GM12872 (cell line): ENCODE results near the gene RGS6.

ENCODE experiments used
- CTCF ChIP-seq: IDR thresholded peaks from 3 replicates; pipeline ENCODE4 v1.5.1; 2011; ENCODE audit warnings: low read depth, mild to moderate bottlenecking, low read length, moderate library complexity; ENCODE audit not compliant: insufficient read depth

Gene RGS6

GRCh38 chr14:72404998-72405397 lies 472.8 kb downstream of the RGS6 start:
- TF ChIP-seq CTCF: no peak

GRCh38 chr14:72408020-72408419 lies 475.8 kb downstream of the RGS6 start:
- no peak for TF ChIP-seq CTCF

GRCh38 chr14:72409047-72409446 lies 476.8 kb downstream of the RGS6 start:
- TF ChIP-seq CTCF: no peak

- no peak for TF ChIP-seq CTCF
These were observed 484.0 kb downstream of the RGS6 start for GRCh38 chr14:72416081-72416849.

- TF ChIP-seq CTCF: peak; percentile 43
These were observed 484.7 kb downstream of the RGS6 start for GRCh38 chr14:72416892-72417291.

GRCh38 chr14:72418806-72419205 lies 486.6 kb downstream of the RGS6 start:
- no peak for TF ChIP-seq CTCF

GRCh38 chr14:72419226-72419775 lies 487.1 kb downstream of the RGS6 start:
- no peak for TF ChIP-seq CTCF
